ENCODE data around the gene MXD3. TPM values are rescaled to one million over a fixed set of nuclear protein-coding genes. Genes with fewer than 3 reads are reported as not detected.

MXD3 gene
- total RNA-seq, 1 experiment from 2014 or later: 50.0 TPM

GRCh38 chr5:177293819-177294581 lies 17.7 kb downstream of the MXD3 start:
- Histone ChIP-seq H3K79me2 (ENCODE audit: low read depth) (no peaks in the 10 kb centered on the region), H3K9me2 (ENCODE audit: insufficient read depth) (no peaks in the 10 kb centered on the region), H2AFZ (no peak overlapping the region), H4K20me1 (ENCODE audit: insufficient read depth) (0 out of 2 replicates have a peak, but pooled peaks cover 5% of the 10 kb centered on the region), H3K4me2 (no peak overlapping the region), H3K27ac (no peak overlapping the region), H3K27me3 (ENCODE audit: insufficient read depth, low read depth) (no peaks in the 10 kb centered on the region), H3K4me3 (no peak overlapping the region), H3K9me3 (ENCODE audit: insufficient read depth, low read depth) (no peaks in the 10 kb centered on the region), H3F3A (ENCODE audit: insufficient read depth, low read depth) (peaks cover 4% of the 10 kb centered on the region; the same call in 1 of the 2 replicates), H3K36me3 (ENCODE audit: low read depth) (peaks cover 24% of the 10 kb centered on the region), H3K4me1 (replicated peaks; ENCODE audit: insufficient read depth) (no peaks in the 10 kb centered on the region)
- CTCF ChIA-PET: no interaction called here
- BruUV-seq (replicated peaks): no TSS peak
- POLR2A ChIA-PET (ENCODE audit: unreplicated experiment): interaction anchor here (0.6 kb wide), 1 partner anchor 140 kb away, joined by 6 read pairs; no protein-coding TSS in a partner anchor
- no peak for DNase-seq
- no peak for TF ChIP-seq CTCF (conservative IDR thresholded peaks at IDR 0.05)
- intact Hi-C loops (cut with micrococcal nuclease; ENCODE audit: unreplicated experiment): no loop called here

GRCh38 chr5:177291735-177292134 lies 20.0 kb downstream of the MXD3 start:
- TF ChIP-seq EZH2 (IDR thresholded peaks at IDR 0.05; ENCODE audit: low read depth): no peak
- no peak for TF ChIP-seq CTCF (conservative IDR thresholded peaks at IDR 0.05)
- no peak overlapping the region for H3K4me2 ChIP-seq
- ChIA-PET CTCF (no interaction called here), POLR2A (ENCODE audit: unreplicated experiment) (no interaction called here)
- H3F3A ChIP-seq (ENCODE audit: insufficient read depth, low read depth): peaks cover 4% of the 10 kb centered on the region; the same call in 1 of the 2 replicates
- intact Hi-C loops (cut with micrococcal nuclease; ENCODE audit: unreplicated experiment): no loop called here
- H3K9me3 ChIP-seq (ENCODE audit: insufficient read depth, low read depth): no peaks in the 10 kb centered on the region
- H4K20me1 ChIP-seq (ENCODE audit: insufficient read depth): no peaks in the 10 kb centered on the region
- no peak for DNase-seq
- no peaks in the 10 kb centered on the region for H3K9me2 ChIP-seq (ENCODE audit: insufficient read depth)
- H3K27ac ChIP-seq: no peak overlapping the region
- H3K36me3 ChIP-seq (ENCODE audit: low read depth): peaks cover 24% of the 10 kb centered on the region; the same call in 1 of the 2 replicates
- H3K79me2 ChIP-seq (ENCODE audit: low read depth): no peaks in the 10 kb centered on the region
- H2AFZ ChIP-seq: no peak overlapping the region
- H3K4me3 ChIP-seq: no peak overlapping the region
- H3K27me3 ChIP-seq (ENCODE audit: insufficient read depth, low read depth): no peaks in the 10 kb centered on the region
- no peaks in the 10 kb centered on the region for H3K4me1 ChIP-seq (replicated peaks; ENCODE audit: insufficient read depth)
- BruUV-seq (replicated peaks): no TSS peak

- peaks cover 4% of the 10 kb centered on the region; the same call in 1 of the 2 replicates for H3F3A ChIP-seq (ENCODE audit: insufficient read depth, low read depth)
- POLR2A ChIA-PET (ENCODE audit: unreplicated experiment): interaction anchor here (0.5 kb wide), 1 partner anchor 8 kb away, joined by 3 read pairs; no protein-coding TSS in a partner anchor
- CTCF ChIA-PET: no interaction called here
These were observed 20.7 kb downstream of the MXD3 start for GRCh38 chr5:177290816-177291596.

More at GRCh38 chr5:177290816-177291596, 20.7 kb downstream of the MXD3 start:
- Histone ChIP-seq H3K4me3 (no peak overlapping the region), H3K27ac (no peak overlapping the region), H3K4me1 (replicated peaks; ENCODE audit: insufficient read depth) (no peaks in the 10 kb centered on the region), H4K20me1 (ENCODE audit: insufficient read depth) (no peaks in the 10 kb centered on the region), H3K9me3 (ENCODE audit: insufficient read depth, low read depth) (no peaks in the 10 kb centered on the region), H2AFZ (no peak overlapping the region), H3K79me2 (ENCODE audit: low read depth) (no peaks in the 10 kb centered on the region), H3K27me3 (ENCODE audit: insufficient read depth, low read depth) (no peaks in the 10 kb centered on the region), H3K9me2 (ENCODE audit: insufficient read depth) (no peaks in the 10 kb centered on the region), H3K36me3 (ENCODE audit: low read depth) (peaks cover 24% of the 10 kb centered on the region; the same call in 1 of the 2 replicates), H3K4me2 (no peak overlapping the region)
- BruUV-seq (replicated peaks): no TSS peak
- DNase-seq: no peak
- TF ChIP-seq EZH2 (IDR thresholded peaks at IDR 0.05; ENCODE audit: low read depth): no peak
- no peak for TF ChIP-seq CTCF (conservative IDR thresholded peaks at IDR 0.05)
- intact Hi-C loops (cut with micrococcal nuclease; ENCODE audit: unreplicated experiment): no loop called here

Data from PC-9 (cell line).